Measurements from ENCODE around the gene SEMA7A.

DNA sequence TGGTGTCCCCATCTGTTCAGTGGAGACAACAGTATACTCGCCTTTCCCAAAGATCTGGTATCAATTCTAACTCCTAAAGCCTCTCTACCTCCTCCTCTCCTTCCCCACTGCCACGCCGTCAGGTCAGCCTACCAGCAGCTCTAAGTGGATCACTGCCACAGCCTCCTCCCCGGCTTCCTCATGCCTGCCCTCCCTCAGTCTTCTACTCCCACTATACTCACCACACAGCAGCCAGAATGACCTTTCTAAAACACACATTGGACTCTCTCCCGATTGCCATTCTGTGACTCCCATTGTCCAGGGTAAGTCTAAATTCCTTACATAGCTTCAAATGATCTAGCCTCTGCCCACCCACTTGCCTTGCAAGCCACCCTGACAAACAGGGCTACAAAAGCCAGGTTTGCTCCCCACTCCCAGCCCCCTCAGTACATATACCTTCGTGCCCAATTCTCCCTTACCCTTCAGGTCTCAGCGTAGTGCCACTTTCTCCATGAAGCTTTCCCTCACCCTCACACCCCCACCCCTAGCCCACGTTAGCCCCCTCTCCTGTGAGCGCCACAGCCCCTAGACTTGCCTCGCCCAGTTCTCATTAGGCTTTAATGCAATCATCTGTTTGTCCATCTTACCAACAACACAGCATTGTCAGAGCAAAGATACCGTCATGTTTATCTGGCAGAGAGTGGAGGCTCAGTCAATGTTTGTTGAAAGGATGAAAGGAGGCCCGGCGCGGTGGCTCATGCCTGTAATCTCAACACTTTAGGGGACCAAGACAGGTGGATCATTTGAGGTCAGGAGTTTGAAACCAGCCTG is 9.5 kb upstream of the SEMA7A start:
- TF ChIP-seq, protein P1, sequence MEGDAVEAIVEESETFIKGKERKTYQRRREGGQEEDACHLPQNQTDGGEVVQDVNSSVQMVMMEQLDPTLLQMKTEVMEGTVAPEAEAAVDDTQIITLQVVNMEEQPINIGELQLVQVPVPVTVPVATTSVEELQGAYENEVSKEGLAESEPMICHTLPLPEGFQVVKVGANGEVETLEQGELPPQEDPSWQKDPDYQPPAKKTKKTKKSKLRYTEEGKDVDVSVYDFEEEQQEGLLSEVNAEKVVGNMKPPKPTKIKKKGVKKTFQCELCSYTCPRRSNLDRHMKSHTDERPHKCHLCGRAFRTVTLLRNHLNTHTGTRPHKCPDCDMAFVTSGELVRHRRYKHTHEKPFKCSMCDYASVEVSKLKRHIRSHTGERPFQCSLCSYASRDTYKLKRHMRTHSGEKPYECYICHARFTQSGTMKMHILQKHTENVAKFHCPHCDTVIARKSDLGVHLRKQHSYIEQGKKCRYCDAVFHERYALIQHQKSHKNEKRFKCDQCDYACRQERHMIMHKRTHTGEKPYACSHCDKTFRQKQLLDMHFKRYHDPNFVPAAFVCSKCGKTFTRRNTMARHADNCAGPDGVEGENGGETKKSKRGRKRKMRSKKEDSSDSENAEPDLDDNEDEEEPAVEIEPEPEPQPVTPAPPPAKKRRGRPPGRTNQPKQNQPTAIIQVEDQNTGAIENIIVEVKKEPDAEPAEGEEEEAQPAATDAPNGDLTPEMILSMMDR (conservative IDR thresholded peaks at IDR 0.05; ENCODE audit: low read depth, low read length) = no peak
- TF ChIP-seq MAFK (IDR thresholded peaks at IDR 0.05; ENCODE audit: low read depth, low read length) = no peak
- TF ChIP-seq FOS (IDR thresholded peaks at IDR 0.05; ENCODE audit: low read depth, low read length) = no peak
- TF ChIP-seq, protein P2, sequence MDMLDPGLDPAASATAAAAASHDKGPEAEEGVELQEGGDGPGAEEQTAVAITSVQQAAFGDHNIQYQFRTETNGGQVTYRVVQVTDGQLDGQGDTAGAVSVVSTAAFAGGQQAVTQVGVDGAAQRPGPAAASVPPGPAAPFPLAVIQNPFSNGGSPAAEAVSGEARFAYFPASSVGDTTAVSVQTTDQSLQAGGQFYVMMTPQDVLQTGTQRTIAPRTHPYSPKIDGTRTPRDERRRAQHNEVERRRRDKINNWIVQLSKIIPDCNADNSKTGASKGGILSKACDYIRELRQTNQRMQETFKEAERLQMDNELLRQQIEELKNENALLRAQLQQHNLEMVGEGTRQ (IDR thresholded peaks at IDR 0.05; ENCODE audit: low read depth, low read length) = no peak
- TF ChIP-seq, protein P3, sequence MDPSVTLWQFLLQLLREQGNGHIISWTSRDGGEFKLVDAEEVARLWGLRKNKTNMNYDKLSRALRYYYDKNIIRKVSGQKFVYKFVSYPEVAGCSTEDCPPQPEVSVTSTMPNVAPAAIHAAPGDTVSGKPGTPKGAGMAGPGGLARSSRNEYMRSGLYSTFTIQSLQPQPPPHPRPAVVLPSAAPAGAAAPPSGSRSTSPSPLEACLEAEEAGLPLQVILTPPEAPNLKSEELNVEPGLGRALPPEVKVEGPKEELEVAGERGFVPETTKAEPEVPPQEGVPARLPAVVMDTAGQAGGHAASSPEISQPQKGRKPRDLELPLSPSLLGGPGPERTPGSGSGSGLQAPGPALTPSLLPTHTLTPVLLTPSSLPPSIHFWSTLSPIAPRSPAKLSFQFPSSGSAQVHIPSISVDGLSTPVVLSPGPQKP (IDR thresholded peaks at IDR 0.05; ENCODE audit: borderline replicate concordance, low read depth, low read length) = no peak
- no peak for TF ChIP-seq POLR2A (IDR thresholded peaks at IDR 0.05; ENCODE audit: low read depth, low read length)
